Left ventricle myocardium inferior (tissue), 1 donor: ENCODE data around the gene NTMT2. TPM values are rescaled to one million over a fixed set of nuclear protein-coding genes. Genes with fewer than 3 reads are reported as not detected.

ENCODE experiments used
- DNase-seq: peaks from one replicate; pipeline ENCODE4 v3.0.0-alpha.2; 2020
- H3K27ac ChIP-seq: fragments of 200-600 bp; replicated peaks from 2 replicates; pipeline ENCODE4 v1.8.0; 2021
- H3K27me3 ChIP-seq: fragments of 200-600 bp; 2 replicates; pipeline ENCODE4 v1.8.0; 2021; ENCODE audit warnings: low read depth
- H3K36me3 ChIP-seq: fragments of 200-600 bp; 2 replicates; pipeline ENCODE4 v1.8.0; 2021
- H3K4me1 ChIP-seq: fragments of 200-600 bp; 2 replicates; pipeline ENCODE4 v1.8.0; 2021
- H3K4me3 ChIP-seq: fragments of 200-600 bp; 2 replicates; pipeline ENCODE4 v1.8.0; 2021; ENCODE audit warnings: mild to moderate bottlenecking, moderate library complexity
- H3K9me3 ChIP-seq: fragments of 200-600 bp; replicated peaks from 2 replicates; pipeline ENCODE4 v1.8.0; 2021
- intact Hi-C: fragments of 100-400 bp; cut with micrococcal nuclease; formaldehyde crosslinking; loops from one replicate; pipeline ENCODE4 v1.11.0; 2022
- total RNA-seq: library from RNA; stranded (reverse); fragmentation: NEBNext Ultra II Directional; extraction: Animal tissue kit (Norgen Biotek cat#: 25700); gene quantifications from one replicate; pipeline ENCODE4 v1.2.1, GENCODE V29; 2021
- TF ChIP-seq, protein P1 (sequence below): fragments of 200-600 bp; IDR thresholded peaks from 2 replicates; pipeline ENCODE4 v1.8.0; 2021; ENCODE audit warnings: antibody characterized with exemption, mild to moderate bottlenecking, borderline replicate concordance
- donor health status: DM: no; HTN: yes; CAD: no; lungs with severe emphysema.

Gene NTMT2
- total RNA-seq, 1 donor from 2014 or later, result 5.7 TPM

DNA sequence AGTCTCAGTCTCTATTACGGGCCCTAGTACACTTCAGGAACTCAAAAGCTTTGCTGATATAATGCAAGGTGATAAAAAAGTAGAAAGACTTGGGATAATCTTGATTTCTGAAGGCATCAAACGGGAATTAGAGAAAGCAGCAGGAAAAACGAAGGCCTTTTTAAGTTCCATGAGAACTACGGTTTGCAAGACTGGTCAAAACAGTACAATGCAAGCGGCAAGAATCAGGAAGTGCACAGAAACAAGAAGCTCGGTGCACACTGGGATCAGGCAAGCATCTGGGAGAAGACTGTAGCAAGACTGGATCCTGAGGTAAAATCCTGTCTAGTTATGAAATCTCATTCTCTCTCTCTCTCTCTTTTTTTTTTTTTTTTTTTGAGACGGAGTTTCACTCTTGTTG, 28.6 kb downstream of the NTMT2 start:
- H3K4me3 ChIP-seq, result no peak overlapping the region
- no peaks in the 10 kb centered on the region for H3K4me1 ChIP-seq
- intact Hi-C loops, result no loop called here
- H3K27ac ChIP-seq, result no peak overlapping the region
- DNase-seq, result no peak
- H3K9me3 ChIP-seq, result peaks cover 16% of the 10 kb centered on the region
- TF ChIP-seq, protein P1, sequence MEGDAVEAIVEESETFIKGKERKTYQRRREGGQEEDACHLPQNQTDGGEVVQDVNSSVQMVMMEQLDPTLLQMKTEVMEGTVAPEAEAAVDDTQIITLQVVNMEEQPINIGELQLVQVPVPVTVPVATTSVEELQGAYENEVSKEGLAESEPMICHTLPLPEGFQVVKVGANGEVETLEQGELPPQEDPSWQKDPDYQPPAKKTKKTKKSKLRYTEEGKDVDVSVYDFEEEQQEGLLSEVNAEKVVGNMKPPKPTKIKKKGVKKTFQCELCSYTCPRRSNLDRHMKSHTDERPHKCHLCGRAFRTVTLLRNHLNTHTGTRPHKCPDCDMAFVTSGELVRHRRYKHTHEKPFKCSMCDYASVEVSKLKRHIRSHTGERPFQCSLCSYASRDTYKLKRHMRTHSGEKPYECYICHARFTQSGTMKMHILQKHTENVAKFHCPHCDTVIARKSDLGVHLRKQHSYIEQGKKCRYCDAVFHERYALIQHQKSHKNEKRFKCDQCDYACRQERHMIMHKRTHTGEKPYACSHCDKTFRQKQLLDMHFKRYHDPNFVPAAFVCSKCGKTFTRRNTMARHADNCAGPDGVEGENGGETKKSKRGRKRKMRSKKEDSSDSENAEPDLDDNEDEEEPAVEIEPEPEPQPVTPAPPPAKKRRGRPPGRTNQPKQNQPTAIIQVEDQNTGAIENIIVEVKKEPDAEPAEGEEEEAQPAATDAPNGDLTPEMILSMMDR, result no peak
- no peaks in the 10 kb centered on the region for H3K27me3 ChIP-seq
- H3K36me3 ChIP-seq, result no peaks in the 10 kb centered on the region

DNA sequence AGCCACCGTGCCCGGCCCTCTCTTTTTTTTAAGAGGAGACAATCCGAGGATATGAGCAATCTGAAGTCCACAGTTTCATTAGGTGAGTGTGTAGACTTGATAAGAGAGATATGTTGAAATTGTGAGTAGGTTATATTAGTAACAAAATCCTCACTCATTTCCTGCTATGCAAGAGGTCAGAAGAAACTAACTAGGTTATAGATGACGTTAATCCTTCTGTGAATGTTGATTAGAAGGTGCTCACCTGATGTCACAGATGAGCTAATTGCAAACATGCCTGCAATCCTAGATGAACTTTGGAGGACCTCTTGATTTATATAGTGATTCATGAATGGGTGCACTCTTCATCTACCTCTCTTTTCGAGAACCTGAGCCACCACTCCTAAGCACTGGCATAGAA, 29.3 kb downstream of the NTMT2 start:
- no peak overlapping the region for H3K27ac ChIP-seq
- TF ChIP-seq, protein P1, result no peak
- H3K27me3 ChIP-seq, result no peaks in the 10 kb centered on the region
- peaks cover 16% of the 10 kb centered on the region for H3K9me3 ChIP-seq
- H3K4me1 ChIP-seq, result no peaks in the 10 kb centered on the region
- no peak overlapping the region for H3K4me3 ChIP-seq
- no peaks in the 10 kb centered on the region for H3K36me3 ChIP-seq
- intact Hi-C loops, result no loop called here
- DNase-seq, result no peak

DNA sequence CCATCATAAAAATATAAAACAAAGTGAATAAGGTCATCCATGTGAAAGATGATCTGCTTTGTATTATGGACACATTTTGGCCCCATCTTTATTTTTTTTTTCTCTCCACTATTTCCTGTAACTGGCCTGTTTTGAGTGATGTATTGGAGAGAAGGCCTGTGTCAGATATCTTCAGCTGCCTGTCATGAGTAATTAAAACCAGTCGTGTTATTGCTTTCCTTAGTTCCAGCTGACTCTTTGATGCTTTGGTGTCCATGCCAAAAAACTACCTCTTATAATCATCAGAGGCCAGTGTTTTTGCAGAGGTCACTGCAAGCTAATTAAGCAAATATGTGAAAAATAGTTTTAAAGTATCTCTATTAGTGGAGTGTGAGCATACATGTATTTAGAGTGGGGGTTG, 29.7 kb downstream of the NTMT2 start:
- H3K27ac ChIP-seq, result no peak overlapping the region
- intact Hi-C loops, result no loop called here
- DNase-seq, result no peak
- H3K4me3 ChIP-seq, result no peak overlapping the region
- no peaks in the 10 kb centered on the region for H3K27me3 ChIP-seq
- H3K9me3 ChIP-seq, result peaks cover 14% of the 10 kb centered on the region
- TF ChIP-seq, protein P1, result no peak
- H3K4me1 ChIP-seq, result no peaks in the 10 kb centered on the region
- no peaks in the 10 kb centered on the region for H3K36me3 ChIP-seq

DNA sequence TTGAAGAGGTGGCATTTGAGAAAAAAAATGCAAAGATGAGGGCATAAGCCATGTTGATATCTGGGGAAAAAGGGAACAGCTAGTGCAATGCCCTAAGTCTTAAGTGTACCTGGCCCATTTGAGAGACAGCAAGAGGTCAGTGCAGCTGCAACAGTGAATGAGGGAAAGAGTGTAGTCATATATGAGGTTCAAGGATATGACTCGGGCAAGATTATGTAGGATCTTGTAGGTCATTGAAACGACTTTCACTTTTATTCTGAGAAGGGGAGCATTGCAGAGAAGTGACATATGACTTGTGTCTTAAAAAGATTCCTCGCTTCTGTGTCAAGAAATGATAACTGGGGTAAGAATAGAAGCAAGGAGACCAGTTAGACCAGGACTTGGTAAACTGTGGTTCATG, 31.0 kb downstream of the NTMT2 start:
- H3K36me3 ChIP-seq, result no peaks in the 10 kb centered on the region
- no peaks in the 10 kb centered on the region for H3K27me3 ChIP-seq
- H3K9me3 ChIP-seq, result peaks cover under 1% of the 10 kb centered on the region
- no peak overlapping the region for H3K4me3 ChIP-seq
- H3K4me1 ChIP-seq, result no peaks in the 10 kb centered on the region
- no peak for DNase-seq
- H3K27ac ChIP-seq, result no peak overlapping the region
- TF ChIP-seq, protein P1, result no peak
- intact Hi-C loops, result no loop called here

DNA sequence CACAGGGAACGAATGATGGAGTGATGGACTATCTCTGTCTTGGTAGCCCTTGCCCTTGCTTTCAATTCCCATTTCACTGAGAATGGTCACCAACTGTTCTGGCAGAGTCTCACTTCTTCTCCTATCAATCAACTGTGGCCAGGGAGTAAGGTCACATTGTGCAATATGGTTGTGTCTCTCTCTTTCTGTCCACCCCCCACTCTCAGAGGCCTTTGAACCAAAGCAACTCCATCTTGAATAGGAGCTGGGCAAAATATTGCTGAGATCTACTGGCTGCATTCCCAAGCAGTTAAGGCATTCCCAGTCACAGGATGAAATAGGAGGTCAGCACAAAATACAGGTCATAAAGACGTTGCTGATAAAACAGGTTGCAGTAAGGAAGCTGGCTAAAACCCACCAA, 36.7 kb downstream of the NTMT2 start:
- H3K4me1 ChIP-seq, result no peaks in the 10 kb centered on the region
- H3K36me3 ChIP-seq, result no peaks in the 10 kb centered on the region
- no peak for DNase-seq
- no peak overlapping the region for H3K4me3 ChIP-seq
- TF ChIP-seq, protein P1, result no peak
- peaks cover 7% of the 10 kb centered on the region for H3K9me3 ChIP-seq
- no peak overlapping the region for H3K27ac ChIP-seq
- no peaks in the 10 kb centered on the region for H3K27me3 ChIP-seq
- intact Hi-C loops, result no loop called here

DNA sequence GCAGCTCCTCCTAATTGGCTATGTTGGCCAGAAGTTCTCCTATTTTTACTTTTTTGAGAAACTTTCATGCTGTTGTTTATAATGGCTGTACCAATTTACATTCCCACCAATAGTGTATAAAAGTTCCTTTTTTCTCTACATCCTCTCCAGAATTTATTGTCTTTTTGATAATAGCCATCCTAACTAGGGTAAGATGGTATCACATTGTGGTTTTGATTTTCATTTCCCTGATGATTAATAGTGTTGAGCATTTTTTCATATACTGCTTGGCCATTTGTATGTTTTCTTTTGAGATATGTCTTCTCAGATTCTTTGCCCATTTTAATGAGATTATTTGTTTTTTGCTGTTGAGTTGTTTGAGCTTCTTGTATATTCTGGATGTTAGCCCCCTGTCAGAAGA, 46.8 kb downstream of the NTMT2 start:
- intact Hi-C loops, result no loop called here
- Histone ChIP-seq H3K4me1 (no peaks in the 10 kb centered on the region), H3K36me3 (no peaks in the 10 kb centered on the region), H3K9me3 (peaks cover 36% of the 10 kb centered on the region), H3K27ac (no peak overlapping the region), H3K27me3 (no peaks in the 10 kb centered on the region), H3K4me3 (no peak overlapping the region)
- TF ChIP-seq, protein P1, result no peak
- no peak for DNase-seq
